DOHH2 (cell line): ENCODE data around the gene KLK15.

Source experiments
- CTCF ChIP-seq: fragments of 200-600 bp; sonication (generic); IDR thresholded peaks from one replicate; pipeline ENCODE4 v1.5.1; 2014; ENCODE audit warnings: antibody characterized with exemption, mild to moderate bottlenecking, low read depth, low read length; ENCODE audit not compliant: poor library complexity, severe bottlenecking
- EZH2phosphoT487 ChIP-seq: fragments of 200-600 bp; sonication (generic); IDR thresholded peaks from 2 replicates; pipeline ENCODE4 v1.6.1; 2017; ENCODE audit warnings: borderline replicate concordance, mild to moderate bottlenecking, antibody characterized with exemption, low read length, moderate library complexity, mixed read lengths

GRCh38 chr19:50835785-50836542 lies 2.6 kb upstream of the KLK15 start:
- TF ChIP-seq CTCF (peak; percentile 9), EZH2phosphoT487 (no peak)
